ENCODE data around the gene SYNE1.
"Not testable (repeated sequence)": the region's sequence is repeated elsewhere in the genome, so short reads cannot be mapped to it uniquely, and the experiment has no call there.

SYNE1 gene

DNA sequence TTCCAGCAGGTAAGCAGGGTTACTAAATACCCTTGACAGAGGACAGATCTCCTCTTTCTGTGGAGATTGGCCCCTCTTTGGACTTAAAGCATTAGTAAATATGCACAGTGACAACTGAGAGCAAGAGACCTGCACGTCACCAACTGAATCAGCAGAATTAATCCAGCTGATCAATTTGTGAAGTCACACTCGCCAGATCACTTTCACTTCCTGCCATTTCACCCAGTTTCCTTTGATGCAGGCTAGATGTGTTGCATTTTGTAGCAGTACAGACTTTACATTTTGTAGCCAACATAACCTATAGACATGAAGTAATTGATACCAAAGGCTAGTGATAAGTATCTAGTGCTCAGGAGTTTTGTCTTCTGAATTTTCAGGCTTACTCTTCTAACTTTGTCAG, 11.9 kb downstream of the SYNE1 start:
- no peak for DNase-seq (ENCODE audit: low read depth)
- no peak overlapping the region for H3K4me3 ChIP-seq (ENCODE audit: low read depth, low read length)
- TF ChIP-seq, protein P1, sequence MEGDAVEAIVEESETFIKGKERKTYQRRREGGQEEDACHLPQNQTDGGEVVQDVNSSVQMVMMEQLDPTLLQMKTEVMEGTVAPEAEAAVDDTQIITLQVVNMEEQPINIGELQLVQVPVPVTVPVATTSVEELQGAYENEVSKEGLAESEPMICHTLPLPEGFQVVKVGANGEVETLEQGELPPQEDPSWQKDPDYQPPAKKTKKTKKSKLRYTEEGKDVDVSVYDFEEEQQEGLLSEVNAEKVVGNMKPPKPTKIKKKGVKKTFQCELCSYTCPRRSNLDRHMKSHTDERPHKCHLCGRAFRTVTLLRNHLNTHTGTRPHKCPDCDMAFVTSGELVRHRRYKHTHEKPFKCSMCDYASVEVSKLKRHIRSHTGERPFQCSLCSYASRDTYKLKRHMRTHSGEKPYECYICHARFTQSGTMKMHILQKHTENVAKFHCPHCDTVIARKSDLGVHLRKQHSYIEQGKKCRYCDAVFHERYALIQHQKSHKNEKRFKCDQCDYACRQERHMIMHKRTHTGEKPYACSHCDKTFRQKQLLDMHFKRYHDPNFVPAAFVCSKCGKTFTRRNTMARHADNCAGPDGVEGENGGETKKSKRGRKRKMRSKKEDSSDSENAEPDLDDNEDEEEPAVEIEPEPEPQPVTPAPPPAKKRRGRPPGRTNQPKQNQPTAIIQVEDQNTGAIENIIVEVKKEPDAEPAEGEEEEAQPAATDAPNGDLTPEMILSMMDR (conservative IDR thresholded peaks at IDR 0.05; ENCODE audit: low read depth, low read length) = no peak

DNA sequence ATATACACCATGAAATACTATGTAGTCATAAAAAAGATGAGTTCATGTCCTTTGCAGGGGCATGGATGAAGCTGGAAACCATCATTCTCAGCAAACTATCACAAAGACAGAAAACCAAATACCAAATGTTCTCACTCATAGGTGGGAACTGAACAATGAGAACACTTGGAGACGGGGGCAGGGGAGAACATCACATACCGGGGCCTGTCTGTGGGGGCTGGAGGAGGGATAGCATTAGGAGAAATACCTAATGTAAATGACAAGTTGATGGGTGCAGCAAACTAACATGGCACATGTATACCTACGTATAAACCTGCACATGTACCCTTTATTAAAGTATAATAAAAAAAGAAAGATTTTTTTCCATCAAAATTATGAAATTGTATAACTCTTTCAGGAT, 22.4 kb downstream of the SYNE1 start:
- not testable (repeated sequence) for H3K4me3 ChIP-seq (ENCODE audit: low read depth, low read length); DNase-seq (ENCODE audit: low read depth)

DNA sequence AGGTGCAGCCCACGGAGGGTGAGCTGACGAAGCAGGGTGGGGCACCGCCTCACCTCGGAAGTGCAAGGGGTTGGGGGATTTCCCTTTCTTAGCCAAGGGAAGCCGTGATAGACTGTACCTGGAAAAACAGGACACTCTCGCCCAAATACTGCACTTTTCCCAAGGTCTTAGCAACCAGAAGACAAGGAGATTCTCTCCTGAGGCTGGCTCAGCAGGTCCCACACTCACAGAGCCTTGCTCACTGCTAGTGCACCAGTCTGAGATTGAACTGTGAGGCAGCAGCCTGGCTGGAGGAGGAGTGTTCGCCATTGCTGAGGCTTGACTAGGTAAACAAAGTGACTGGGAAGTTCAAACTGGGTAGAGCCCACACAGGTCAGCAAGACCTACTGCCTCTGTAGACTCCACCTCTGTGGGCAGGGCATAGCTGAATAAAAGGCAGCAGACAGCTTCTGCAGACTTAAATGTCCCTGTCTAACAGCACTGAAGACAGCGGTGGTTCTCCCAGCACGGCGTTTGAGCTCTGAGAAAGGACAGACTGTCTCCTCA, 28.0 kb downstream of the SYNE1 start:
- TF ChIP-seq, protein P1 (conservative IDR thresholded peaks at IDR 0.05; ENCODE audit: low read depth, low read length) = no peak
- DNase-seq (ENCODE audit: low read depth) = no peak
- H3K4me3 ChIP-seq (ENCODE audit: low read depth, low read length) = no peak overlapping the region

- H3K4me3 ChIP-seq (ENCODE audit: low read depth, low read length) = no peak overlapping the region
- DNase-seq (ENCODE audit: low read depth) = no peak
- TF ChIP-seq, protein P1 (conservative IDR thresholded peaks at IDR 0.05; ENCODE audit: low read depth, low read length) = no peak
Measured at GRCh38 chr6:152605941-152606340, 31.2 kb downstream of the SYNE1 start.

GRCh38 chr6:152605342-152605741, 31.8 kb downstream of the SYNE1 start:
- no peak overlapping the region for H3K4me3 ChIP-seq (ENCODE audit: low read depth, low read length)
- TF ChIP-seq, protein P1 (conservative IDR thresholded peaks at IDR 0.05; ENCODE audit: low read depth, low read length) = no peak
- peak; percentile 21 for DNase-seq (ENCODE audit: low read depth)

GRCh38 chr6:152603911-152604310, 33.3 kb downstream of the SYNE1 start:
- DNase-seq (ENCODE audit: low read depth) = no peak
- TF ChIP-seq, protein P1 (conservative IDR thresholded peaks at IDR 0.05; ENCODE audit: low read depth, low read length) = no peak
- H3K4me3 ChIP-seq (ENCODE audit: low read depth, low read length) = no peak overlapping the region

- TF ChIP-seq, protein P1 (conservative IDR thresholded peaks at IDR 0.05; ENCODE audit: low read depth, low read length) = no peak
- H3K4me3 ChIP-seq (ENCODE audit: low read depth, low read length) = no peak overlapping the region
- DNase-seq (ENCODE audit: low read depth) = no peak
Measured at GRCh38 chr6:152600022-152600421, 37.1 kb downstream of the SYNE1 start.

Measured in choroid plexus epithelial cell (primary cell).